Lower leg skin (tissue), 4 donors: ENCODE measurements around the gene RNF181. TPM values are rescaled to one million over a fixed set of nuclear protein-coding genes. Genes with fewer than 3 reads are reported as not detected.
"Not testable (repeated sequence)": the region's sequence is repeated elsewhere in the genome, so short reads cannot be mapped to it uniquely, and the experiment has no call there.

Experiments used
- DNase-seq, 2 donors: peaks; one replicate each; pipeline ENCODE4 v3.0.0-alpha.2; 2019; ENCODE audit warnings: low spot score in 2 of 2
- H3K4me3 ChIP-seq: fragments of 200-600 bp; sonication (generic); 2 replicates; pipeline ENCODE4 v1.5.1; 2017; ENCODE audit warnings: mild to moderate bottlenecking, low read depth; ENCODE audit not compliant: poor library complexity, severe bottlenecking
- POLR2A ChIP-seq, 2 donors: fragments of 450-650 bp; IDR thresholded peaks; one replicate each; pipeline ENCODE4 v1.6.1; 2016 to 2017; ENCODE audit warnings: antibody characterized with exemption in 2 of 2, mild to moderate bottlenecking in 1 of 2, moderate library complexity in 1 of 2
- WGBS, 2 donors: methylation state at CpG; one replicate each; pipeline ENCODE4 v1.1.5; 2018; 5-methylcytosine and 5-hydroxymethylcytosine counted together
- intact Hi-C: fragments of 100-400 bp; cut with DNase I; formaldehyde crosslinking; loops from one replicate; pipeline ENCODE4 v1.15.0; 2023; ENCODE audit warnings: low total_unique reads
- total RNA-seq, 4 donors: library from RNA; depleted of rRNA; stranded (reverse); fragments of >200 nt; gene quantifications; one replicate each; pipeline ENCODE4 v1.1.0, GENCODE V29; 2016
- TF ChIP-seq, protein P1 (sequence below), 3 donors: fragments of 450-650 bp; IDR thresholded peaks; one replicate each; pipeline ENCODE4 v1.5.1; 2016; ENCODE audit warnings: antibody characterized with exemption in 3 of 3, mild to moderate bottlenecking in 3 of 3, moderate library complexity in 2 of 3

RNF181 gene
- total RNA-seq, 4 donors from 2014 or later, result 63.1 to 114 (median 107) TPM

DNA sequence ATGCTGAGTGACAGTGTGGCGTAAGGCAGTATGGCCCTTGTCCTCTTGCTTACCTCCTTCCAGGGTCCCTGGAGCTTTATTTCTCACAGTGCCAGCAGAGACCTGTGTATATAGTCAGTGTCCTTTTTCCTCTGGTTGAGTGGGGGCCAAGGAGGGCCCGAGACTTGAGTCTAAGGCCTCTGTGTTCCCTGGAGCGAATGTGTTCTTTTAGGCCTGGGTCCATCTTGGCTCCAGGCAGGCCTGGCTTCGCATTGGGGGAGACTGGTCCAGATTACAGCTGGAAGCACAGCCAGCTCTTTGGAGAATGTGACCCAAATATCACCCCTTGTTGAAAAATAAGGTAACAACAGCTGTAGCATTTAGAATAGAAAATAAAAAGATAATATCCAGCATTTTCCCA lies 6.4 kb upstream of the RNF181 start:
- no peak overlapping the region for H3K4me3 ChIP-seq
- TF ChIP-seq, protein P1, sequence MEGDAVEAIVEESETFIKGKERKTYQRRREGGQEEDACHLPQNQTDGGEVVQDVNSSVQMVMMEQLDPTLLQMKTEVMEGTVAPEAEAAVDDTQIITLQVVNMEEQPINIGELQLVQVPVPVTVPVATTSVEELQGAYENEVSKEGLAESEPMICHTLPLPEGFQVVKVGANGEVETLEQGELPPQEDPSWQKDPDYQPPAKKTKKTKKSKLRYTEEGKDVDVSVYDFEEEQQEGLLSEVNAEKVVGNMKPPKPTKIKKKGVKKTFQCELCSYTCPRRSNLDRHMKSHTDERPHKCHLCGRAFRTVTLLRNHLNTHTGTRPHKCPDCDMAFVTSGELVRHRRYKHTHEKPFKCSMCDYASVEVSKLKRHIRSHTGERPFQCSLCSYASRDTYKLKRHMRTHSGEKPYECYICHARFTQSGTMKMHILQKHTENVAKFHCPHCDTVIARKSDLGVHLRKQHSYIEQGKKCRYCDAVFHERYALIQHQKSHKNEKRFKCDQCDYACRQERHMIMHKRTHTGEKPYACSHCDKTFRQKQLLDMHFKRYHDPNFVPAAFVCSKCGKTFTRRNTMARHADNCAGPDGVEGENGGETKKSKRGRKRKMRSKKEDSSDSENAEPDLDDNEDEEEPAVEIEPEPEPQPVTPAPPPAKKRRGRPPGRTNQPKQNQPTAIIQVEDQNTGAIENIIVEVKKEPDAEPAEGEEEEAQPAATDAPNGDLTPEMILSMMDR (IDR thresholded peaks at IDR 0.05), result no peak
- TF ChIP-seq POLR2A (IDR thresholded peaks at IDR 0.05), result no peak
- WGBS, 2 donors, result 76 to 79% methylated on average over 4 of the region's 4 CpGs
- intact Hi-C loops, result no loop called here
- DNase-seq, result no peak

DNA sequence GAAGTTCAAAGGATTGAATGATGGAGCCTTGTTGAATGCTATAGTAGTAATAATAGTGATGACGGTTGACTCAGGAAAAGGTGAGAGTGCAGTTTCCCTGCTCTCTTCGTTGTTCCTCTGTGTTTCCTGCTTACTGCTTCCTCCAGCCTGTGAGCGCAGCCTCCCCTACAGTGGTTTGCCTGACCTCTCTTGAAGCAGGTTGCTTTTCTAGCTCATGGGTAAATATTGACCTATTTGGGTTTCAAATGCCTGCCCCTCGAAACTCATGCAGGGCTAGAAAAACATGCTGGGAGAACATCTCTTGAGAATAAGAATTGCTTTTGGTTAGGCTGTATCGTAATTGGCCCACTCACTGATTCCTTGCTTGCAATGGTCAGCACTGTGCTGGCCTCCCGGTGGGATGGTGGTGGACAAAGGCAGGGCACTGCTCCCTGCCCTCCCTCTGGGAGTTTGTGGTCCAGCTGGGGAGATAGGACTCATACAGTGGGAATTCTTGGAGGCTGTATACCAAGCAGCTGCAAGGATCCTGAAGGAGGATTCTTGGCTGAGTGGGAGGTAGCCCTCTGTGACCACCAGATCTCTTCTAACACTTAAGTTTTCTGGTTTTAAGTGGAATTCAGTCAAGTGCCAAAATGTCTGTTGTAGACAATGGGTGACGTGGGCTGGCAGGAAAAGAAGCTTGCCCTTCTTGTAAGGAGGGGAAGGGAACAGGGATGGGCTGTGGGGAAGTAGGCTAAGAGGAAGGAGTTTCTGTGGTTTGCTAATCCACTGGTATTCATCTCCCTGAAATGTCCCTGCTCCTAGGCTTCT lies 5.4 kb upstream of the RNF181 start:
- intact Hi-C loops, result no loop called here
- DNase-seq, result no peak
- no peak overlapping the region for H3K4me3 ChIP-seq
- 56 to 65% methylated on average over 7 of the region's 7 CpGs for whole genome bisulfite sequencing, 2 donors
- TF ChIP-seq, protein P1 (IDR thresholded peaks at IDR 0.05), result no peak

DNA sequence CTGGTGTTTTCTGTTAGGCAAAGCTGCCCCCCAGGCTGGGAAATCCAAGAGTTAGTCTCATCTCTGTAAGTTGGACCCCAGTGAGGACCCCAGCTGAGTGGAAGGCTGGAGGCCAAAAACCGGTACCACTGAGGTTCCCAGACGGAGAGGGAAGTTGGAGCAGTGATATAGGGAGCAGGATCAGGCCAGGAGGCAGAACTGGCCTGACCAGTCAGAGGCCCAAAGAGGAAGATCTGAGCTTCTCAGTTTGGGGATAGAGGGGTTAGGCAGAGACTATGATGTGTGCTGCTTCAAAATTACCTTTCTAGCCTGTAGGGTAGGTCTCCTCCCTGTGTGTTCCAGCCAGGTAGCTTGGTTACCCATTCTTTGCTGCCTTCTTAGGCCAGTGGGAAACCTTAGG lies 4.6 kb upstream of the RNF181 start:
- no peak overlapping the region for H3K4me3 ChIP-seq
- intact Hi-C loops, result no loop called here
- TF ChIP-seq, protein P1 (IDR thresholded peaks at IDR 0.05), result no peak
- TF ChIP-seq POLR2A (IDR thresholded peaks at IDR 0.05), result no peak
- DNase-seq, result no peak
- WGBS, 2 donors, result 61 to 73% methylated on average over 2 of the region's 2 CpGs

DNA sequence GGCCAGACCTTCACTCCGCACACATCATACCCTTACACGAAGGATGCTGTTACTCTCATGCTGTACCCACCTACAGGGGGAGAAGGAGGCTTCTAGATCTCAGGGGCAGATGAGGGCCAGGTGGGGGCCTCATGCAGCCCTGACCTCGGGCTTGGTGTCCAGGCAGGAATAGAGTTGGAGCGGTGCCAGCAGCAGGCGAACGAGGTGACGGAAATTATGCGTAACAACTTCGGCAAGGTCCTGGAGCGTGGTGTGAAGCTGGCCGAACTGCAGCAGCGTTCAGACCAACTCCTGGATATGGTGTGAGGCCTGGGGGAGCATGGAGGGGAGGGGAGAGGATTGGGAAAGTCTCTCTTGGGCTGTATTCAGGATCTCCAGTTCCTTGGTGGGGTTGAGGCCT lies 4.0 kb upstream of the RNF181 start:
- TF ChIP-seq, protein P1 (IDR thresholded peaks at IDR 0.05), result no peak
- no peak for TF ChIP-seq POLR2A (IDR thresholded peaks at IDR 0.05)
- intact Hi-C loops, result no loop called here
- DNase-seq, result no peak
- H3K4me3 ChIP-seq, result no peak overlapping the region
- WGBS, 2 donors, result 81 to 84% methylated on average over 12 of the region's 12 CpGs

DNA sequence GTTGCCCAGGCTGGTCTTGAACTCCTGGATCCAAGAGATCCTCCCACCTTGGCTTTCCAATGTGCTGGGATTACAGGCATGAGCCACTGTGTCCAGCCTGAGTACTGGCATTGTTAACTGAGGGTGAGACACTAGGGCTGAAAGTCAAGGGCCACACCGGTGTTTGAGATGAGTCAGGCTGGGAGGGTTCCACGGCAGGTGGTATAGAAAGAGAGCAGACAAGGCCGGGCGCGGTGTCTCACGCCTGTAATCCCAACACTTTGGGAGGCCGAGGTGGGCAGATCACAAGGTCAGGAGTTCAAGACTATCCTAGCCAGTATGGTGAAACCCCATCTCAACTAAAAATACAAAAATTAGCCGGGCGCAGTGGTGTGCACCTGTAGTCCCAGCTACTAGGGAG lies 3.2 kb upstream of the RNF181 start:
- 90 to 93% methylated on average over 9 of the region's 9 CpGs for WGBS, 2 donors
- H3K4me3 ChIP-seq, DNase-seq, intact Hi-C loops: not testable (repeated sequence)

DNA sequence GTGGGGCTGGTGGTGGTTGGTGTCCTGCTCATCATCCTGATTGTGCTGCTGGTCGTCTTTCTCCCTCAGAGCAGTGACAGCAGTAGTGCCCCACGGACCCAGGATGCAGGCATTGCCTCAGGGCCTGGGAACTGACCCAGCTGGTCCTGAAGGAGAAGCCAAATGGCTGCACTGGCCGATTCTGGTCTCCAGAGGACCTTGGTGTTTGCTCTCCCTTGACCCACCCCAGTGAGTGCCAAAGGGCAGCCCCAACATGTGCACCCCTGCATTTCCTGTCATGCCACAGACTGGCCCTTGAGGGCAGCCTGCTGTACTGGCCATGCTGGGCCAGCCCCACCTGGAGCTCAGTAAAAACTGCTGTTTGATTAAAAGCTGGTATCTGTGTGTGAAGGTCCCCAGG lies 2.5 kb upstream of the RNF181 start:
- H3K4me3 ChIP-seq, result no peak overlapping the region
- intact Hi-C loops, result no loop called here
- TF ChIP-seq, protein P1 (IDR thresholded peaks at IDR 0.05), result no peak
- TF ChIP-seq POLR2A (IDR thresholded peaks at IDR 0.05), result no peak
- 52 to 64% methylated on average over 3 of the region's 3 CpGs for WGBS, 2 donors
- no peak for DNase-seq
